ENCODE results near the gene CSK.

DNA sequence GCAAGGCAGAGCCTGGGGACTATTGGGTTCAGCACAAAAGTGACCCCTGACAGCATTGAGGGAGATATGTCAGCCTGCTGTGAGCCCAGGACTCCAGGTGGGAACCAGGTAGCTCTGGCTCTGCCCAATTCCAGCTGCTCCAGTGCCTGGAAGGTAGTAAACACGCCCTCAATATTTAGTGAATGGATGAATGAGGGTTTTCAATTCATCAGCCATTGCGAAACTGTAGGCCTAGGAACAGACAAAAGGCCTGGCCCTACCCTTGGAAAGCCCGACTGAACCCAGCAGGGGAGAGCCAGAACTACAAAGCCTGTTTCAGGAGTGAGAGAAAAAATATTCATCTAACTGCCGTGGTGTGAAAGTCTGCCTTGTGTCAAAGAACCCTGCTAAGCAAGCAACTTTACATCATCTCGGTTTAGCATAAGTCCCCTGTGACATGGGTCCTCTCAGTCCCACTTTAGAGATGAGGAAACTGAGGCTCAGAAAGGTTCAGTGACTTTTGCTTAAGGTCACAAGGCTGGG is 8.1 kb upstream of the CSK start:
- TF ChIP-seq, protein P1, sequence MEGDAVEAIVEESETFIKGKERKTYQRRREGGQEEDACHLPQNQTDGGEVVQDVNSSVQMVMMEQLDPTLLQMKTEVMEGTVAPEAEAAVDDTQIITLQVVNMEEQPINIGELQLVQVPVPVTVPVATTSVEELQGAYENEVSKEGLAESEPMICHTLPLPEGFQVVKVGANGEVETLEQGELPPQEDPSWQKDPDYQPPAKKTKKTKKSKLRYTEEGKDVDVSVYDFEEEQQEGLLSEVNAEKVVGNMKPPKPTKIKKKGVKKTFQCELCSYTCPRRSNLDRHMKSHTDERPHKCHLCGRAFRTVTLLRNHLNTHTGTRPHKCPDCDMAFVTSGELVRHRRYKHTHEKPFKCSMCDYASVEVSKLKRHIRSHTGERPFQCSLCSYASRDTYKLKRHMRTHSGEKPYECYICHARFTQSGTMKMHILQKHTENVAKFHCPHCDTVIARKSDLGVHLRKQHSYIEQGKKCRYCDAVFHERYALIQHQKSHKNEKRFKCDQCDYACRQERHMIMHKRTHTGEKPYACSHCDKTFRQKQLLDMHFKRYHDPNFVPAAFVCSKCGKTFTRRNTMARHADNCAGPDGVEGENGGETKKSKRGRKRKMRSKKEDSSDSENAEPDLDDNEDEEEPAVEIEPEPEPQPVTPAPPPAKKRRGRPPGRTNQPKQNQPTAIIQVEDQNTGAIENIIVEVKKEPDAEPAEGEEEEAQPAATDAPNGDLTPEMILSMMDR (conservative IDR thresholded peaks at IDR 0.05; ENCODE audit: low read depth in 2 of 2) = no peak
- TF ChIP-seq POLR2AphosphoS5 (IDR thresholded peaks at IDR 0.05; ENCODE audit: low read depth) (no peak), ETS1 (IDR thresholded peaks at IDR 0.05) (no peak), EZH2 (IDR thresholded peaks at IDR 0.05; ENCODE audit: low read depth, unreplicated experiment) (no peak)

Data from GM23338 (cell line).